ENCODE data around the gene GPR87.

DNA sequence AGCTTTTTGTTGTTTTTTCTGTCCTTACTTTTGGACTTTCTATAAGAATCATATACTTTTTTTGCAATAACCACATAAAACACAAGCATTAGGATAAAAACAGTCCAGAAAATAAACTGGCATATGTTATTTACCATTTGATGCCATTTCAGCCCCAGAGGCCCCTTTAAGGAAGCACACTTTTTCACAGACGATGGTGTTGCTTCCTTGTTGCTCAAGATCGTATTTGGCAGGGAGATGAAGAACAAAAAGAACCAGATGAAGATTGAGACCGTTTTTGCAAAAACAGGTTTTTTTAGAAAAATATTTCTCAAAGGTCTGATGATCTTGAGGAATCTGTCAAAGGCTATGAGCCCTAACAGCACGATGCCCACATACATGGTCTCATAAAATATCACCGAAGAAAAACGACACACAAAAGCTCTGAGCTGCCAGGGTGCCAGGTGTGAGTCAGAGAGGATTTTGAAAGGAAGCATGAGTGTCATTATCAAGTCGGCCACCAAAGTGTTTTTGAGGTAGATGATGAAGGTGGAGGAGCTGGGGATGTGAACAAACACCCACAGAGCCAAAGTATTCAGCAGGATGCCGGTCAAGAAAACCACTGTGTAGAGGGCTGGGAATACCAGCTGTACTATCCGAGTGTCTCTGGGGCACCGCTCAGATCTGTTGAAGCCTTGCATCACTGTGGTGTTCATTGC is 11.8 kb upstream of the GPR87 start:
- TF ChIP-seq EZH2 (IDR thresholded peaks at IDR 0.05; ENCODE audit: borderline replicate concordance, low read length), result no peak
- TF ChIP-seq, protein P1, sequence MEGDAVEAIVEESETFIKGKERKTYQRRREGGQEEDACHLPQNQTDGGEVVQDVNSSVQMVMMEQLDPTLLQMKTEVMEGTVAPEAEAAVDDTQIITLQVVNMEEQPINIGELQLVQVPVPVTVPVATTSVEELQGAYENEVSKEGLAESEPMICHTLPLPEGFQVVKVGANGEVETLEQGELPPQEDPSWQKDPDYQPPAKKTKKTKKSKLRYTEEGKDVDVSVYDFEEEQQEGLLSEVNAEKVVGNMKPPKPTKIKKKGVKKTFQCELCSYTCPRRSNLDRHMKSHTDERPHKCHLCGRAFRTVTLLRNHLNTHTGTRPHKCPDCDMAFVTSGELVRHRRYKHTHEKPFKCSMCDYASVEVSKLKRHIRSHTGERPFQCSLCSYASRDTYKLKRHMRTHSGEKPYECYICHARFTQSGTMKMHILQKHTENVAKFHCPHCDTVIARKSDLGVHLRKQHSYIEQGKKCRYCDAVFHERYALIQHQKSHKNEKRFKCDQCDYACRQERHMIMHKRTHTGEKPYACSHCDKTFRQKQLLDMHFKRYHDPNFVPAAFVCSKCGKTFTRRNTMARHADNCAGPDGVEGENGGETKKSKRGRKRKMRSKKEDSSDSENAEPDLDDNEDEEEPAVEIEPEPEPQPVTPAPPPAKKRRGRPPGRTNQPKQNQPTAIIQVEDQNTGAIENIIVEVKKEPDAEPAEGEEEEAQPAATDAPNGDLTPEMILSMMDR (conservative IDR thresholded peaks at IDR 0.05 in 1 of 2, IDR thresholded peaks at IDR 0.05 in 1 of 2; ENCODE audit: extremely low read depth in 1 of 2, insufficient read depth in 1 of 2, low read depth in 1 of 2, low read length in 2 of 2), result no peak

Measured in mammary epithelial cell (primary cell).